Activated CD8-positive, alpha-beta T cell treated with anti-CD3 and anti-CD28 coated beads, Interleukin-2, amount 10 ng/mL, durations not matched to agents 7 days and 5 days (primary cell): ENCODE measurements around the gene TNNI3K. TPM values are rescaled to one million over a fixed set of nuclear protein-coding genes. Genes with fewer than 3 reads are reported as not detected.

Experiments used
- ATAC-seq: fragments of 150-1000 bp; cut with Tn5 transposase; one replicate; pipeline ENCODE4 v1.10.0; 2021; ENCODE audit warnings: moderate library complexity
- CTCF ChIA-PET: fragments of 350-600 bp; sonication (Branson Sonifier 250); formaldehyde crosslinking; loops from one replicate; lab custom pipeline; 2021; ENCODE audit warnings: antibody characterized with exemption; lab: Charles Lee
- POLR2A ChIA-PET: fragments of 350-600 bp; sonication (Branson Sonifier 250); formaldehyde crosslinking; loops from one replicate; lab custom pipeline; 2021; ENCODE audit warnings: antibody characterized with exemption; lab: Charles Lee
- DNase-seq: peaks from one replicate; pipeline ENCODE4 v3.0.0-alpha.2; 2020
- H3K27ac Mint-ChIP-seq: one replicate; pipeline ENCODE4 v1.8.0; 2021; ENCODE audit warnings: mild to moderate bottlenecking, mixed read lengths
- H3K27me3 Mint-ChIP-seq: one replicate; pipeline ENCODE4 v1.8.0; 2021; ENCODE audit warnings: low read depth, mixed read lengths
- H3K36me3 Mint-ChIP-seq: one replicate; pipeline ENCODE4 v1.8.0; 2021; ENCODE audit warnings: low read depth, mixed read lengths
- H3K4me1 Mint-ChIP-seq: one replicate; pipeline ENCODE4 v1.8.0; 2021; ENCODE audit warnings: low read depth, mixed read lengths
- H3K4me3 Mint-ChIP-seq: one replicate; pipeline ENCODE4 v1.8.0; 2021; ENCODE audit warnings: mild to moderate bottlenecking, mixed read lengths
- H3K9me3 Mint-ChIP-seq: one replicate; pipeline ENCODE4 v1.8.0; 2022; ENCODE audit warnings: mixed read lengths; ENCODE audit not compliant: insufficient read depth
- total RNA-seq, 2 experiments: library from RNA; stranded (reverse); gene quantifications; one replicate each; pipeline ENCODE4 v1.2.3, GENCODE V29; 2021

Gene TNNI3K
- total RNA-seq, 2 experiments from 2014 or later: not detected

GRCh38 chr1:74427681-74428080 lies 192.5 kb downstream of the TNNI3K start:
- H3K9me3 Mint-ChIP-seq: no peaks in the 10 kb centered on the region
- no peaks in the 10 kb centered on the region for H3K27me3 Mint-ChIP-seq
- POLR2A ChIA-PET: no interaction called here
- no peaks in the 10 kb centered on the region for H3K36me3 Mint-ChIP-seq
- DNase-seq (no peak), ATAC-seq (no peak)
- H3K4me1 Mint-ChIP-seq: no peaks in the 10 kb centered on the region
- no peak overlapping the region for H3K4me3 Mint-ChIP-seq
- H3K27ac Mint-ChIP-seq: no peak overlapping the region
- CTCF ChIA-PET: no interaction called here

DNA sequence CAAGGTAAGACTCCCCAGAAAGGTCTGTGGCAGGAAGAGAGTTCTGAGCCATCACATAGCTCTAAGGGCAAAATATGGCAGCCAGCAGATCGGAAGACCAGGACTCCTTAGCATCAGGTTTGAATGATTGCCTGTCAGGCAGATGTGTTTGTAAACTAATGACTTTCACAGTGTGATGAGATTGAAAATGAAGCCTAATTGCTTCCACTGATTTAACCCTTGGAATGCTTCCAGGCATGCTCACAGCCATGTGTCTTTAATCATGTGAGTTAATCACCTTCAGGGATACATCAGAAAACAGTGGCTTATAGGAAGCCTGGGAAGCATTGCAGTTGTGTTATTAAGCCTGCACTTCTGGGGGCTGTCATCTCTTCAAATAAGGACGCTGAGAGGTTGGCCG lies 194.4 kb downstream of the TNNI3K start:
- Mint-ChIP-seq H3K9me3 (no peaks in the 10 kb centered on the region), H3K4me1 (no peaks in the 10 kb centered on the region), H3K4me3 (no peak overlapping the region), H3K36me3 (no peaks in the 10 kb centered on the region), H3K27me3 (no peaks in the 10 kb centered on the region), H3K27ac (no peak overlapping the region)
- ChIA-PET CTCF (interaction anchor here (1.2 kb wide), 1 partner anchor 74 kb away, joined by 3 read pairs; no protein-coding TSS in a partner anchor), POLR2A (no interaction called here)
- DNase-seq (no peak), ATAC-seq (no peak)

DNA sequence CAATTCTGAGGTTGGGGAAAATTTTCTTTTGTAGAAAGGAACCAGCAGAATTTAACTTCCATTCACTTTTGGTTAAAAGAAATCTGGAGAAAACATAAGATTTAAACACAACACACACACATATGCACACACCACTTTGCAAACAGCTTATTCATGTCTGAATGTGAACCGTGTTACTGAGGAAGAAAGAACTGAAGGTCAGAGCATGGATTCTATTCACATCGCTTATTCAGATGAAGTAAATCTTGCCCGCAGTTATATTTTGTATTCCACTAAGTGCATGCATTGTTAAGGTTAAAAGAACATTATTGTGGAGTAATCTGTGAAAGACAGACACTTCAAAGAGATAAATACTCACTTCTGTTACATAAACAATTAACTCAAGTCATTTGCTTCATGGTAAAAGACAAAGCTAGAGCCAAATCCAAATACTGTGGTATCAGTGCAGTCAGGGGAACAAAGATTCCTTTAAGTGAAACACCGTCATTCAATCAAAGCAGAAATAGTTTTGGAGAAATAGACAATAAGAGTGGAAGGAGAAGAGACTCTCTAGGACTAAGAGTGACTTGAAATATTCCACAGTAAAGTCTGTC lies 195.3 kb downstream of the TNNI3K start:
- H3K9me3 Mint-ChIP-seq: no peaks in the 10 kb centered on the region
- no peak overlapping the region for H3K27ac Mint-ChIP-seq
- H3K4me3 Mint-ChIP-seq: no peak overlapping the region
- no peak for ATAC-seq
- H3K36me3 Mint-ChIP-seq: no peaks in the 10 kb centered on the region
- H3K27me3 Mint-ChIP-seq: no peaks in the 10 kb centered on the region
- no peak for DNase-seq
- no peaks in the 10 kb centered on the region for H3K4me1 Mint-ChIP-seq
- CTCF ChIA-PET: no interaction called here
- POLR2A ChIA-PET: no interaction called here

GRCh38 chr1:74431531-74431930 lies 196.3 kb downstream of the TNNI3K start:
- CTCF ChIA-PET: no interaction called here
- no peaks in the 10 kb centered on the region for H3K27me3 Mint-ChIP-seq

GRCh38 chr1:74432325-74432724 lies 197.1 kb downstream of the TNNI3K start:
- no peak for ATAC-seq
- H3K4me1 Mint-ChIP-seq: no peaks in the 10 kb centered on the region
- no peaks in the 10 kb centered on the region for H3K9me3 Mint-ChIP-seq

More at GRCh38 chr1:74431531-74431930, 196.3 kb downstream of the TNNI3K start:
- no peaks in the 10 kb centered on the region for H3K4me1 Mint-ChIP-seq
- no peaks in the 10 kb centered on the region for H3K36me3 Mint-ChIP-seq
- H3K9me3 Mint-ChIP-seq: no peaks in the 10 kb centered on the region
- H3K4me3 Mint-ChIP-seq: no peak overlapping the region
- ATAC-seq (no peak), DNase-seq (no peak)
- no peak overlapping the region for H3K27ac Mint-ChIP-seq
- POLR2A ChIA-PET: no interaction called here

GRCh38 chr1:74434321-74434720 lies 199.1 kb downstream of the TNNI3K start:
- no peak for DNase-seq
- no peaks in the 10 kb centered on the region for H3K4me1 Mint-ChIP-seq
- H3K4me3 Mint-ChIP-seq: no peak overlapping the region
- no peaks in the 10 kb centered on the region for H3K9me3 Mint-ChIP-seq
- ATAC-seq: no peak
- H3K27me3 Mint-ChIP-seq: no peaks in the 10 kb centered on the region
- CTCF ChIA-PET: no interaction called here
- POLR2A ChIA-PET: no interaction called here
- no peak overlapping the region for H3K27ac Mint-ChIP-seq
- H3K36me3 Mint-ChIP-seq: no peaks in the 10 kb centered on the region

More at GRCh38 chr1:74432325-74432724, 197.1 kb downstream of the TNNI3K start:
- no peak for DNase-seq
- H3K36me3 Mint-ChIP-seq: no peaks in the 10 kb centered on the region
- ChIA-PET CTCF (no interaction called here), POLR2A (no interaction called here)
- H3K4me3 Mint-ChIP-seq: no peak overlapping the region
- H3K27ac Mint-ChIP-seq: no peak overlapping the region
- no peaks in the 10 kb centered on the region for H3K27me3 Mint-ChIP-seq

DNA sequence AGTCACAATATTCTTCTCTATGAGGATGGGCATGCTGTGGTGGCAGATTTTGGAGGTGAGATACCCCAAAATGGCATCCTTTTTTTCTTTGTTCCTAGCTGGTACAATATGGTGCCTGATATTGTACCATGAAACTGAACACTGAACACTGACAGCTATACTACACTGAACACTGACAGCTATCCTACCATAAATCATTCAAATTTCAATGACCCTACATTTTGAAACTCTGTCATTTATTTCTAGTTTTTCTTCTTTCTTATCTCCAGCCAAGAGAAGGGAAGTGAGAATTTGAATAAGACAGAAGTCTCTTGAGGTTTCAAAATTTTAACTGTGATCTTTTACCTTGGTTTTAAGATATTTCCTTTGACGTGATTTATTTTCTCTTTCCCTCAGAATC lies 200.9 kb downstream of the TNNI3K start:
- no peak for DNase-seq
- ATAC-seq: no peak
- ChIA-PET CTCF (no interaction called here), POLR2A (no interaction called here)
- Mint-ChIP-seq H3K27ac (no peak overlapping the region), H3K4me1 (no peaks in the 10 kb centered on the region), H3K9me3 (no peaks in the 10 kb centered on the region), H3K4me3 (no peak overlapping the region), H3K27me3 (no peaks in the 10 kb centered on the region), H3K36me3 (no peaks in the 10 kb centered on the region)

GRCh38 chr1:74437035-74437434 lies 201.8 kb downstream of the TNNI3K start:
- Mint-ChIP-seq H3K4me1 (no peaks in the 10 kb centered on the region), H3K4me3 (no peak overlapping the region), H3K27ac (no peak overlapping the region), H3K27me3 (no peaks in the 10 kb centered on the region), H3K36me3 (no peaks in the 10 kb centered on the region), H3K9me3 (no peaks in the 10 kb centered on the region)
- DNase-seq: no peak
- CTCF ChIA-PET: no interaction called here
- no peak for ATAC-seq
- POLR2A ChIA-PET: no interaction called here

GRCh38 chr1:74452035-74452434 lies 216.8 kb downstream of the TNNI3K start:
- H3K4me3 Mint-ChIP-seq: no peak overlapping the region
- CTCF ChIA-PET: no interaction called here
- no peaks in the 10 kb centered on the region for H3K4me1 Mint-ChIP-seq
- POLR2A ChIA-PET: no interaction called here
- DNase-seq: no peak
- H3K27me3 Mint-ChIP-seq: no peaks in the 10 kb centered on the region
- no peaks in the 10 kb centered on the region for H3K9me3 Mint-ChIP-seq
- H3K27ac Mint-ChIP-seq: no peak overlapping the region
- no peaks in the 10 kb centered on the region for H3K36me3 Mint-ChIP-seq
- no peak for ATAC-seq

DNA sequence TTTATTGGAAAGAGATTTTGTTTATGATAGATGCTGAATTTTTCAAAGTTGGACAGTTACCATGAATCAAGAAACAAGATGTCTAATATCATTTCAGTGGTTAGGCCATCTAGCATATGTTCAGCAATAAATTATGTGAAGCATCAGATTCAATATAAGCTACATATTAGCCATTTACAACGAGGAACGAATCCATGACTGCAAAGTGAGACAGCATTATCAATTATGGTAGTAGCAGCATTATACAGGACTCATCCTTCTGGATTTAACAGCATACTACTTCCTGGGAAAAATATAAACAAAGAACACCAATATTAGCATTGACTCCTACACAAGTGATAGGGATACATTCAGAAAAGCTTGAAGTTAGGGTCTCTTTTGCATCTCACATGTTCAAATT lies 218.1 kb downstream of the TNNI3K start:
- H3K36me3 Mint-ChIP-seq: no peaks in the 10 kb centered on the region
- no peak for DNase-seq
- ATAC-seq: no peak
- ChIA-PET POLR2A (no interaction called here), CTCF (no interaction called here)
- no peaks in the 10 kb centered on the region for H3K9me3 Mint-ChIP-seq
- H3K4me3 Mint-ChIP-seq: no peak overlapping the region
- H3K4me1 Mint-ChIP-seq: no peaks in the 10 kb centered on the region
- H3K27me3 Mint-ChIP-seq: no peaks in the 10 kb centered on the region
- H3K27ac Mint-ChIP-seq: no peak overlapping the region

DNA sequence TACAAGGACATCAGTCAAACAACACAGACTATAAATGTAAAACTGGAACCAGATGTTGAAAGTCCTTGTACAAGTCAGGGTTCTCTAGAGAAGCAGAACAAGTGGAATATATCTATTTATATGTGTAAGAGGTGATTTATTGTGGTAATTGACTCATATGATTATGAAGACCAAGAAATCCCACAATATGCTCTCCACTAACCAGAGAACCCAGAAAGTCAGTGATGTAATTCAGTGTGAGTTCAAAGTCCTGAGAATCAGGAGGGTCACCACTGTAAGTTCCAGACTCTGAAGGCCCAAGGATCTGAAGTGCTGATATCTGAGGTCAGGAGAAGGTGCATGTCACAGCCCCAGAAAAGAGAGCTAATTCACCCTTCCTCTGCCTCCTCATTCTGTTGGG lies 220.2 kb downstream of the TNNI3K start:
- ChIA-PET CTCF (no interaction called here), POLR2A (no interaction called here)
- Mint-ChIP-seq H3K27ac (no peak overlapping the region), H3K4me1 (no peaks in the 10 kb centered on the region), H3K36me3 (no peaks in the 10 kb centered on the region), H3K9me3 (no peaks in the 10 kb centered on the region), H3K4me3 (no peak overlapping the region), H3K27me3 (no peaks in the 10 kb centered on the region)
- ATAC-seq (no peak), DNase-seq (no peak)

- CTCF ChIA-PET: interaction anchor here (1.4 kb wide), 1 partner anchor 47 kb away, joined by 3 read pairs; no protein-coding TSS in a partner anchor
- H3K9me3 Mint-ChIP-seq: no peaks in the 10 kb centered on the region
- DNase-seq (no peak), ATAC-seq (no peak)
- H3K4me1 Mint-ChIP-seq: no peaks in the 10 kb centered on the region
- no peaks in the 10 kb centered on the region for H3K36me3 Mint-ChIP-seq
- POLR2A ChIA-PET: no interaction called here
- H3K27me3 Mint-ChIP-seq: no peaks in the 10 kb centered on the region
- H3K4me3 Mint-ChIP-seq: no peak overlapping the region
- H3K27ac Mint-ChIP-seq: no peak overlapping the region
These were observed 222.1 kb downstream of the TNNI3K start for GRCh38 chr1:74457253-74457652.
